Measurements from ENCODE around the gene GALNT3. TPM values are rescaled to one million over a fixed set of nuclear protein-coding genes. Genes with fewer than 3 reads are reported as not detected.

The GALNT3 gene
- total RNA-seq, 1 donor from 2014 or later: 18.4 TPM

DNA sequence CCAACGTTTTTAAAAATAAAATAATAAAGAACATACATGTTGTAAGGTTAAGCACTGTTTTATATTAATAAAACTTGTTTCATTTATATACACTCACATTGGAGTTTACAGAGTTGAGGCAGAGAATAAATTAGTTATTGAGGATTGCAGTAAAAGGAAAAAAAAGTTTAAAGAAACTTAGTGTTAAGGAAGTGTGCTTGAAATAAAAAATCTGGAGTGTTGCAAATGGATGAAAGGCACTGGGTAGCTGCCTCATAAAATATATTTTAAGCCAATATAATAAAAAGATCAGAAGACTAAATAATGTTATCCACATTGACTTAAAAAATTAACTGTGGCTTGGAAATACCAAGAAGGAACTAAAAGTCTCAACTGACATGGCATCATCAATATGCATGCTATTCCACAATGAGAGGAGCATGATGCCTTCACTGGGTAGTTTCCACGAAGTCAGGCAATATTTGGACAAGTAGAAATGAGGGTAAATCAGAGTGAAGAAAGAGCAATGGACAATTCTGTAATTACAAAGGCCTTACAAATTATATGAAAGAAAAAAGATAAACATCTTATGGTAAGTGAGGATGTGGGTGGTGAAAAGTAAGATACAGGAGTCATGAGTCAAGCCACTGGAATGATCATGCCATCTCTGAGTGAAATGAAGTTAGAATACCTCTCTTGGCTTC is 2.5 kb downstream of the GALNT3 start:
- peaks cover 14% of the 10 kb centered on the region for H3K27me3 Mint-ChIP-seq
- H3K36me3 Mint-ChIP-seq (ENCODE audit: insufficient read depth): peaks cover 2% of the 10 kb centered on the region
- H3K4me1 Mint-ChIP-seq (ENCODE audit: low read depth): peaks cover 12% of the 10 kb centered on the region
- peak overlapping the region; percentile 37 for H3K27ac Mint-ChIP-seq
- TF ChIP-seq, protein P1, sequence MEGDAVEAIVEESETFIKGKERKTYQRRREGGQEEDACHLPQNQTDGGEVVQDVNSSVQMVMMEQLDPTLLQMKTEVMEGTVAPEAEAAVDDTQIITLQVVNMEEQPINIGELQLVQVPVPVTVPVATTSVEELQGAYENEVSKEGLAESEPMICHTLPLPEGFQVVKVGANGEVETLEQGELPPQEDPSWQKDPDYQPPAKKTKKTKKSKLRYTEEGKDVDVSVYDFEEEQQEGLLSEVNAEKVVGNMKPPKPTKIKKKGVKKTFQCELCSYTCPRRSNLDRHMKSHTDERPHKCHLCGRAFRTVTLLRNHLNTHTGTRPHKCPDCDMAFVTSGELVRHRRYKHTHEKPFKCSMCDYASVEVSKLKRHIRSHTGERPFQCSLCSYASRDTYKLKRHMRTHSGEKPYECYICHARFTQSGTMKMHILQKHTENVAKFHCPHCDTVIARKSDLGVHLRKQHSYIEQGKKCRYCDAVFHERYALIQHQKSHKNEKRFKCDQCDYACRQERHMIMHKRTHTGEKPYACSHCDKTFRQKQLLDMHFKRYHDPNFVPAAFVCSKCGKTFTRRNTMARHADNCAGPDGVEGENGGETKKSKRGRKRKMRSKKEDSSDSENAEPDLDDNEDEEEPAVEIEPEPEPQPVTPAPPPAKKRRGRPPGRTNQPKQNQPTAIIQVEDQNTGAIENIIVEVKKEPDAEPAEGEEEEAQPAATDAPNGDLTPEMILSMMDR (IDR thresholded peaks at IDR 0.05; ENCODE audit: unreplicated experiment): no peak
- H3K4me3 Mint-ChIP-seq (ENCODE audit: low read depth): peak overlapping the region; percentile 99
- no peaks in the 10 kb centered on the region for H3K9me3 Mint-ChIP-seq (ENCODE audit: low read depth)
- DNase-seq (ENCODE audit: low spot score, unreplicated experiment): no peak

DNA sequence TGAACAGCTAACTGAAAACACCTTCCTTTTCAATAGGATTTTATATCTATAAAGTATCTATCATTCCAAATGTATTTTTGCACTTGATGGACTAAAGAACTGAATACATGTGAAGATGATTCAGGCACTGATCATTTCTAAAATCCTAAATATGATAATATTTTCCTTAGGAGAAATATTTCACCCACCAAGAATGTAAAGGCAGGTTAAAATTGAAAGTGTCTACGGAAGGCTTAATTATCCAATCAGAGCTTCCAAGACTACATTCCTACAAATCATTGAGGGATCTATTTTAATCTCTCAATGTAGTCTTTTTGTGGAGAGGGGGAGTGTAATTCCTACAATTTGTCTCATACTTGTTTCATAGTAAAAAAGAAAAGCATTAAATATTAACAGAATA is 3.6 kb downstream of the GALNT3 start:
- H3K9me3 Mint-ChIP-seq (ENCODE audit: low read depth): no peaks in the 10 kb centered on the region
- no peak overlapping the region for H3K27ac Mint-ChIP-seq
- DNase-seq (ENCODE audit: low spot score, unreplicated experiment): no peak
- H3K4me1 Mint-ChIP-seq (ENCODE audit: low read depth): peaks cover 12% of the 10 kb centered on the region
- TF ChIP-seq, protein P1 (IDR thresholded peaks at IDR 0.05; ENCODE audit: unreplicated experiment): no peak
- peaks cover 2% of the 10 kb centered on the region for H3K36me3 Mint-ChIP-seq (ENCODE audit: insufficient read depth)
- H3K27me3 Mint-ChIP-seq: peaks cover 6% of the 10 kb centered on the region
- H3K4me3 Mint-ChIP-seq (ENCODE audit: low read depth): no peak overlapping the region

DNA sequence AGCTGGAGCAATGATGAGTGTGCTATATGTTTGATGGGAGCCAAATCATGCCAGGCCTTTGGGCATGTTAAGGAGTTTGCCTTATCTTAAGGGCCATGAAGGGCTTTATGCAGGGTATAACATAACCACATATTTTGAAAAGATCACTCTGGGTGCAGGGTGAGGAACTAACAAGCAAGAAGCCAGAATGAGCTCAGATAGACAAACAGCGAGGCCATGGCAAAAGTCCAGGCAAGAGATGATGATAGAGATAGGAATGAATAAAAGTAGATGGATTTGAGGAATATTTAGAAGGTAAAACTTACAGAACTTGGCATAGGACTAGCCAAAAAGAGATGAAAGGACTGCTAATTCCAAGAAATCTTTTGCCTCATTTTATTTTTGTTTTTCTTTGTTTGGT is 6.7 kb downstream of the GALNT3 start:
- Mint-ChIP-seq H3K27me3 (no peaks in the 10 kb centered on the region), H3K4me1 (ENCODE audit: low read depth) (peaks cover 7% of the 10 kb centered on the region), H3K36me3 (ENCODE audit: insufficient read depth) (peaks cover 7% of the 10 kb centered on the region)

DNA sequence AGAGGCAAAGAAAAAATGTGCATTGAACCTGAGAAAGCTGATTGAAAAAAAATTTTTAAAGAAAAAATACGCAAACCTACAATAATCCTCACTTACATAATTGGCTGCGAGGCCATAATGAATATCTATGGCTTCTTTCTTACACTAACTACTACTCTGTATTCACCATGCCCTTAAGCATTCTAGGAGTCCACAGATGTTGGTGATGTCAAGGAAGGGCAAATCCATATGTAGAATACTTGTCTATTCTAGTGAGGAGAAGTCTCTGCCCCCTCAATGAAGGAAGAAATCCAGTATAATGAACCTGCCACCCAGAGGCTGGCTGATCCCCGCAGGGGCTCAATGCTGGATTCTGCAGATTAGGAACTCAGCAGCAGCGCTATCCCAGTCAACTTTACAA is 14.3 kb downstream of the GALNT3 start:
- Mint-ChIP-seq H3K9me3 (ENCODE audit: low read depth) (peaks cover 9% of the 10 kb centered on the region), H3K4me1 (ENCODE audit: low read depth) (peaks cover 14% of the 10 kb centered on the region), H3K4me3 (ENCODE audit: low read depth) (no peak overlapping the region), H3K36me3 (ENCODE audit: insufficient read depth) (peaks cover 20% of the 10 kb centered on the region), H3K27me3 (no peaks in the 10 kb centered on the region), H3K27ac (no peak overlapping the region)
- TF ChIP-seq, protein P1 (IDR thresholded peaks at IDR 0.05; ENCODE audit: unreplicated experiment): no peak
- DNase-seq (ENCODE audit: low spot score, unreplicated experiment): no peak

More for the DNA sequence above, 6.7 kb downstream of the GALNT3 start:
- H3K4me3 Mint-ChIP-seq (ENCODE audit: low read depth): no peak overlapping the region
- H3K9me3 Mint-ChIP-seq (ENCODE audit: low read depth): no peaks in the 10 kb centered on the region
- DNase-seq (ENCODE audit: low spot score, unreplicated experiment): no peak
- no peak overlapping the region for H3K27ac Mint-ChIP-seq
- TF ChIP-seq, protein P1 (IDR thresholded peaks at IDR 0.05; ENCODE audit: unreplicated experiment): no peak

DNA sequence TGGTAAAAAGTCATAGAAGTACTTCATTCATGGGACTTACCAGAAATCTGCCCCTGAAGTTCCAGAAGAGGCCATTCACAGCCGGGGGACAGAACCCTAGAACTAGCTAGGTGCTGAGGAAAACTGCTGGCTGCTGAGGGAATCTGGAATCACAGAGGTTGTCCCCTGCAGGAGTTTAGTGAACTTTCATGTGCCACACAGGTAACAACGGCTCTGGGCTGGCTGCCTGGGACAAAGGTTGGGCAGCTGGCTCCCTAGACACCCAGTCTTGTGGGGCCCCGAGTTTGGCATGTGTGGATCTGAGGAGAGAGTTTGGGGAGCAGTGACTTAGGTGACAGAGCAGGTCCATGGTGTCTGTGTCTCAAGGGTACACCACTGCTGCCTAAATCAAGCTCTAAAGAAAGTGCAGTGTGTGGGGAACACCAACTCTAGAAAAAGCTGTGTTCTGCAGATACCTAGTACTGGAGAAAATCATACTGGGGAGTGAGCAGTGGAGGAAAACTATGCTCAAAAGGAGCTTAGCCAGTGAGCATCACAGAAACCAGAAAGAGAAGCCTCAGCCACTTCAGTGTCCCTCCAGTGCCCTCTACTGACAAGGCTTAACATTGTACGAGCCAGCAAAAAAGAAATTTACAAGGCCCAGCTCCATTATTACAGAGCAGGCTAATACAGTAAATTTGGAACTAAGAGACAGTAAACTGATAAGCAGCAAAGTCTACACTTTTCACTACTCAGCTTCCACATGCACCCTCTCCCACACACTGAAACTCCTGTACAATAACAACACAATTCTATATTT is 15.2 kb downstream of the GALNT3 start:
- no peak for DNase-seq (ENCODE audit: low spot score, unreplicated experiment)
- H3K27me3 Mint-ChIP-seq: no peaks in the 10 kb centered on the region
- H3K9me3 Mint-ChIP-seq (ENCODE audit: low read depth): peaks cover 9% of the 10 kb centered on the region
- TF ChIP-seq, protein P1 (IDR thresholded peaks at IDR 0.05; ENCODE audit: unreplicated experiment): peak; percentile 39
- peaks cover 14% of the 10 kb centered on the region for H3K4me1 Mint-ChIP-seq (ENCODE audit: low read depth)
- no peak overlapping the region for H3K4me3 Mint-ChIP-seq (ENCODE audit: low read depth)
- no peak overlapping the region for H3K27ac Mint-ChIP-seq
- peaks cover 15% of the 10 kb centered on the region for H3K36me3 Mint-ChIP-seq (ENCODE audit: insufficient read depth)
